Natural killer cell (primary cell): Measurements from ENCODE around the gene FRMD4A. TPM values are rescaled to one million over a fixed set of nuclear protein-coding genes. Genes with fewer than 3 reads are reported as not detected.
"Not testable (repeated sequence)": the region's sequence is repeated elsewhere in the genome, so short reads cannot be mapped to it uniquely, and the experiment has no call there.

Experiments
- ATAC-seq, 3 donors: fragments of 150-1000 bp in 2 of 3; fragments of 200-7000 bp in 1 of 3; cut with Tn5 transposase; 1 replicate in 1 of 3; 2 replicates in 2 of 3; pipeline ENCODE4 v1.10.0; 2021; ENCODE audit warnings: mild to moderate bottlenecking in 2 of 3, moderate library complexity in 2 of 3
- DNase-seq, 2 donors: peaks; one replicate each; pipeline versions ENCODE4 v3.0.0 to v3.0.0-alpha.2; 2013 to 2021; ENCODE audit warnings: mixed read lengths in 1 of 2
- H3K27ac ChIP-seq: one replicate; pipeline ENCODE4 v1.5.1; 2013; ENCODE audit warnings: mild to moderate bottlenecking, low read length
- H3K27me3 ChIP-seq: one replicate; pipeline ENCODE4 v1.6.1; 2013; ENCODE audit warnings: low read length; ENCODE audit not compliant: control insufficient read depth, insufficient read depth
- H3K36me3 ChIP-seq: one replicate; pipeline ENCODE4 v1.6.1; 2013; ENCODE audit warnings: low read length; ENCODE audit not compliant: control insufficient read depth, insufficient read depth
- H3K4me1 ChIP-seq: one replicate; pipeline ENCODE4 v1.6.1; 2013; ENCODE audit warnings: low read length; ENCODE audit not compliant: control insufficient read depth, insufficient read depth
- H3K4me3 ChIP-seq: one replicate; pipeline ENCODE4 v1.5.1; 2013; ENCODE audit warnings: low read length
- H3K9me3 ChIP-seq: one replicate; pipeline ENCODE4 v1.6.1; 2013; ENCODE audit warnings: low read length; ENCODE audit not compliant: control insufficient read depth, insufficient read depth
- H3K27ac Mint-ChIP-seq, 2 donors: one replicate each; pipeline ENCODE4 v1.8.0; 2022; ENCODE audit warnings: mild to moderate bottlenecking in 2 of 2, mixed read lengths in 2 of 2, moderate library complexity in 1 of 2
- H3K27me3 Mint-ChIP-seq, 2 donors: one replicate each; pipeline ENCODE4 v1.8.0; 2022; ENCODE audit warnings: low read depth in 2 of 2, mixed read lengths in 2 of 2
- H3K36me3 Mint-ChIP-seq: one replicate; pipeline ENCODE4 v1.8.0; 2022; ENCODE audit warnings: mixed read lengths
- H3K4me1 Mint-ChIP-seq, 2 donors: one replicate each; pipeline ENCODE4 v1.8.0; 2022; ENCODE audit warnings: mixed read lengths in 2 of 2
- H3K4me3 Mint-ChIP-seq: one replicate; pipeline ENCODE4 v1.8.0; 2022; ENCODE audit warnings: mild to moderate bottlenecking, moderate library complexity, mixed read lengths
- H3K9me3 Mint-ChIP-seq, 2 donors: one replicate each; pipeline ENCODE4 v1.8.0; 2022; ENCODE audit warnings: mixed read lengths in 2 of 2
- WGBS: methylation state at CpG from one replicate; pipeline ENCODE4 v1.1.7; 2013; ENCODE audit warnings: missing lambda C conversion rate; ENCODE audit not compliant: insufficient coverage; 5-methylcytosine and 5-hydroxymethylcytosine counted together
- intact Hi-C: fragments of 100-400 bp; cut with micrococcal nuclease; formaldehyde crosslinking; loops from one replicate; pipeline ENCODE4 v1.14.2; 2022
- total RNA-seq, 4 donors: library from RNA; stranded (reverse); fragments of 120-200 nt in 1 of 4; gene quantifications; one replicate each; pipeline versions ENCODE4 v1.2.3 to v1.2.4, GENCODE V29; 2013 to 2022
- TF ChIP-seq, protein P1 (sequence below): fragments of 200-600 bp; IDR thresholded peaks from one replicate; pipeline ENCODE4 v1.8.0; 2022; ENCODE audit warnings: antibody characterized with exemption

FRMD4A gene
- total RNA-seq, 3 donors from 2014 or later (not counting 1 experiment from before 2014, with no cell fraction given), result 0.36 to 0.38 TPM; not detected in 1

DNA sequence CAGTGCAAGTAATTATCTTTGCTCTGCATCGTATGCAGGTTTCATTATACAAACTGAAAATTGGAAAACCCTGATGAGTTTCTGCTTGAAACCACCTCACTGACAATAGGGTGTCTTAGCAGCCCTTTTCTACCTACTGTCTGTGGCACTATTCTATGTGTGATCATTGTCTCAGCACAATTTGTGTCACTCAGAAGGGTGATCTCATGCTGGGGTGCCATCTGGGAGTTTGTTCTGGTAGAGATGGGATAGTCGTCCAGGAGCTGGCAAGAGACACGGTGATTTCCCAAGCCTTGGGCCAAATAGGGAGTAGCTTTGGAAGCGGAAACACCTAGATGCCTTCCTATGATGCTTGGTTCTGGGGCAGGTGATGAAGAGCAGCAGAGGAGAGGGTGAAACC lies 186.3 kb downstream of the FRMD4A start:
- H3K36me3 Mint-ChIP-seq, result no peaks in the 10 kb centered on the region
- Histone ChIP-seq H3K9me3 (peaks cover 2% of the 10 kb centered on the region), H3K4me3 (no peak overlapping the region), H3K4me1 (no peaks in the 10 kb centered on the region), H3K27me3 (no peaks in the 10 kb centered on the region), H3K36me3 (no peaks in the 10 kb centered on the region), H3K27ac (no peak overlapping the region)
- ATAC-seq (no peak), DNase-seq (no peak)
- intact Hi-C loops, result no loop called here
- TF ChIP-seq, protein P1, sequence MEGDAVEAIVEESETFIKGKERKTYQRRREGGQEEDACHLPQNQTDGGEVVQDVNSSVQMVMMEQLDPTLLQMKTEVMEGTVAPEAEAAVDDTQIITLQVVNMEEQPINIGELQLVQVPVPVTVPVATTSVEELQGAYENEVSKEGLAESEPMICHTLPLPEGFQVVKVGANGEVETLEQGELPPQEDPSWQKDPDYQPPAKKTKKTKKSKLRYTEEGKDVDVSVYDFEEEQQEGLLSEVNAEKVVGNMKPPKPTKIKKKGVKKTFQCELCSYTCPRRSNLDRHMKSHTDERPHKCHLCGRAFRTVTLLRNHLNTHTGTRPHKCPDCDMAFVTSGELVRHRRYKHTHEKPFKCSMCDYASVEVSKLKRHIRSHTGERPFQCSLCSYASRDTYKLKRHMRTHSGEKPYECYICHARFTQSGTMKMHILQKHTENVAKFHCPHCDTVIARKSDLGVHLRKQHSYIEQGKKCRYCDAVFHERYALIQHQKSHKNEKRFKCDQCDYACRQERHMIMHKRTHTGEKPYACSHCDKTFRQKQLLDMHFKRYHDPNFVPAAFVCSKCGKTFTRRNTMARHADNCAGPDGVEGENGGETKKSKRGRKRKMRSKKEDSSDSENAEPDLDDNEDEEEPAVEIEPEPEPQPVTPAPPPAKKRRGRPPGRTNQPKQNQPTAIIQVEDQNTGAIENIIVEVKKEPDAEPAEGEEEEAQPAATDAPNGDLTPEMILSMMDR, result no peak
- 87% methylated on average over 4 of the region's 4 CpGs for WGBS
- no peaks in the 10 kb centered on the region for H3K9me3 Mint-ChIP-seq
- H3K27me3 Mint-ChIP-seq, result peaks cover 22 to 34% of the 10 kb centered on the region in 2 donors
- H3K4me3 Mint-ChIP-seq, result no peak overlapping the region
- H3K27ac Mint-ChIP-seq, result no peak overlapping the region
- H3K4me1 Mint-ChIP-seq, result no peaks in the 10 kb centered on the region

GRCh38 chr10:14142606-14143250 lies 188.0 kb downstream of the FRMD4A start:
- Histone ChIP-seq H3K27me3 (no peaks in the 10 kb centered on the region), H3K9me3 (peaks cover 2% of the 10 kb centered on the region), H3K4me3 (no peak overlapping the region), H3K27ac (no peak overlapping the region), H3K4me1 (no peaks in the 10 kb centered on the region), H3K36me3 (no peaks in the 10 kb centered on the region)
- no peak overlapping the region for H3K27ac Mint-ChIP-seq
- intact Hi-C loops, result no loop called here
- H3K36me3 Mint-ChIP-seq, result no peaks in the 10 kb centered on the region
- H3K9me3 Mint-ChIP-seq, result no peaks in the 10 kb centered on the region
- no peak overlapping the region for H3K4me3 Mint-ChIP-seq
- DNase-seq, result no peak
- no peak for ATAC-seq
- TF ChIP-seq, protein P1, result no peak
- H3K27me3 Mint-ChIP-seq, result peaks cover 23 to 32% of the 10 kb centered on the region in 2 donors
- 90% methylated on average over 4 of the region's 4 CpGs for WGBS
- no peaks in the 10 kb centered on the region for H3K4me1 Mint-ChIP-seq

GRCh38 chr10:14141283-14141682 lies 189.4 kb downstream of the FRMD4A start:
- H3K36me3 Mint-ChIP-seq, result no peaks in the 10 kb centered on the region
- H3K27me3 Mint-ChIP-seq, result peaks cover 29 to 38% of the 10 kb centered on the region in 2 donors
- H3K27ac ChIP-seq, result no peak overlapping the region
- no peaks in the 10 kb centered on the region for H3K4me1 ChIP-seq
- ATAC-seq (no peak), DNase-seq (no peak)
- no peak overlapping the region for H3K4me3 ChIP-seq
- peaks cover 2% of the 10 kb centered on the region for H3K9me3 ChIP-seq
- H3K27ac Mint-ChIP-seq, result no peak overlapping the region
- H3K4me3 Mint-ChIP-seq, result no peak overlapping the region
- TF ChIP-seq, protein P1, result no peak
- intact Hi-C loops, result no loop called here
- H3K9me3 Mint-ChIP-seq, result no peaks in the 10 kb centered on the region
- WGBS, result 86% methylated on average over 5 of the region's 5 CpGs
- H3K27me3 ChIP-seq, result no peaks in the 10 kb centered on the region
- no peaks in the 10 kb centered on the region for H3K36me3 ChIP-seq
- H3K4me1 Mint-ChIP-seq, result no peaks in the 10 kb centered on the region

GRCh38 chr10:14137391-14137790 lies 193.3 kb downstream of the FRMD4A start:
- TF ChIP-seq, protein P1, result no peak
- intact Hi-C loops, result no loop called here

DNA sequence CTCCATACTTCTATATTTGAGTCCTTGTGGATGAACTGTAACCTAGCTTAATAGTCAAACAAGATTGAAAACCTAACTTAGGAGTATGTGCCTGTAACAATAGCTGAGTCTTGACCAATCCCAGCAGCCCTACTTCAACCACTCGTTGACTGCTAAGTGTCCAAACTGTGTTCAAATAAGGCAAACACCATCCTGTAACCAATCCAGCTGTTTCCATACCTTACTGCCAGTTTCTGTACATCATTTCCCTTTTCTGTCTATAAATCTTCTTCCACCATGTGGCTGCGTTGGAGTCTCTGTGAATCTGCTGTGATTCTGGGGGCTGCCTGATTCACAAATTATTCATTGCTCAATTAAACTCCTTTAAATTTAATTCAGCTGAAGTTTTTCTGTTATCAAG lies 195.5 kb downstream of the FRMD4A start:
- H3K36me3 Mint-ChIP-seq, ATAC-seq, H3K27me3 ChIP-seq, H3K4me3 Mint-ChIP-seq, H3K9me3 ChIP-seq, H3K9me3 Mint-ChIP-seq, H3K27ac ChIP-seq, DNase-seq, intact Hi-C loops, H3K36me3 ChIP-seq, H3K4me1 ChIP-seq, H3K4me3 ChIP-seq, H3K27ac Mint-ChIP-seq, H3K4me1 Mint-ChIP-seq: not testable (repeated sequence)
- 43% methylated on average over 2 of the region's 2 CpGs for WGBS
- H3K27me3 Mint-ChIP-seq, result peaks cover 16 to 23% of the 10 kb centered on the region in 2 donors

More at GRCh38 chr10:14137391-14137790, 193.3 kb downstream of the FRMD4A start:
- Histone ChIP-seq H3K27me3 (no peaks in the 10 kb centered on the region), H3K4me3 (no peak overlapping the region), H3K27ac (no peak overlapping the region), H3K36me3 (no peaks in the 10 kb centered on the region), H3K4me1 (no peaks in the 10 kb centered on the region), H3K9me3 (peaks cover 2% of the 10 kb centered on the region)
- Mint-ChIP-seq H3K27ac (no peak overlapping the region), H3K9me3 (peaks cover 0 to 6% of the 10 kb centered on the region in 2 donors), H3K36me3 (no peaks in the 10 kb centered on the region), H3K4me1 (no peaks in the 10 kb centered on the region), H3K27me3 (peaks cover 22 to 32% of the 10 kb centered on the region in 2 donors), H3K4me3 (no peak overlapping the region)
- WGBS, result 92% methylated on average over 2 of the region's 3 CpGs
- DNase-seq, result no peak
- no peak for ATAC-seq
